Measurements from ENCODE around the gene MLH1. TPM values are rescaled to one million over a fixed set of nuclear protein-coding genes. Genes with fewer than 3 reads are reported as not detected.

Gene MLH1
- 25.8 and 36.3 TPM in 2 replicates for total RNA-seq (2014; rRNA removed; shearing (Covaris generic))
- 27.8 and 28.9 TPM in 2 replicates for polyA plus RNA-seq (2016; fragmentation: Nextera tagmentation; extraction: Ambion mirVana)

GRCh38 chr3:36993326-36994283 lies at the start of gene MLH1:
TSS of gene MLH1 (plus strand) at chr3:36993518. CDS start at chr3:36993548, 30 bp downstream.
- Histone ChIP-seq H3K9me3 (ENCODE audit: low read depth) (no peaks in the 10 kb centered on the region), H3K4me2 (ENCODE audit: unreplicated experiment) (peak within 1 kb of the TSS; percentile 99), H2AFZ (peak within 1 kb of the TSS; percentile 90), H3K27ac (peak within 1 kb of the TSS; percentile 98), H3K9ac (peak within 1 kb of the TSS; percentile 96), H3K27me3 (replicated peaks; ENCODE audit: insufficient read depth) (no peaks in the 10 kb centered on the region), H3K36me3 (ENCODE audit: low read depth) (peaks cover 25% of the 10 kb centered on the region), H4K20me1 (ENCODE audit: insufficient read depth) (peaks cover 6% of the 10 kb centered on the region; the same call in 1 of the 2 replicates), H3K4me3 (peak within 1 kb of the TSS; percentile 97), H3K9me2 (ENCODE audit: insufficient read depth) (no peaks in the 10 kb centered on the region), H3K4me1 (ENCODE audit: insufficient read depth) (peaks cover 37% of the 10 kb centered on the region), H3K79me2 (ENCODE audit: insufficient read depth) (peaks cover 86% of the 10 kb centered on the region), H3F3A (ENCODE audit: insufficient read depth) (peaks cover 17% of the 10 kb centered on the region)
- no peak for TF ChIP-seq EZH2phosphoT487 (IDR thresholded peaks at IDR 0.05; ENCODE audit: insufficient read depth, low read depth)
- in situ Hi-C loops (cut with MboI): no loop called here
- 1% methylated on average over 46 to 47 of the region's 47 CpGs for WGBS, 2 experiments (ENCODE audit: low coverage in 1 of 2, low lambda C conversion rate in 2 of 2, missing lambda C conversion rate in 2 of 2)
- DNase-seq: peak; percentile 96

GRCh38 chr3:36943601-36944000 lies 49.7 kb upstream of the MLH1 start:
- Histone ChIP-seq H3K79me2 (ENCODE audit: insufficient read depth) (no peaks in the 10 kb centered on the region), H3K36me3 (ENCODE audit: low read depth) (no peaks in the 10 kb centered on the region), H2AFZ (peak overlapping the region; percentile 85), H3K9me2 (ENCODE audit: insufficient read depth) (no peaks in the 10 kb centered on the region), H3K4me1 (ENCODE audit: insufficient read depth) (peaks cover 9% of the 10 kb centered on the region; the same call in 1 of the 2 replicates), H4K20me1 (ENCODE audit: insufficient read depth) (no peaks in the 10 kb centered on the region), H3K4me3 (peak overlapping the region; percentile 78), H3K9me3 (ENCODE audit: low read depth) (no peaks in the 10 kb centered on the region), H3K27ac (no peak overlapping the region), H3K27me3 (replicated peaks; ENCODE audit: insufficient read depth) (no peaks in the 10 kb centered on the region), H3K9ac (peak overlapping the region; percentile 80), H3F3A (ENCODE audit: insufficient read depth) (no peaks in the 10 kb centered on the region), H3K4me2 (ENCODE audit: unreplicated experiment) (peak overlapping the region; percentile 85)
- WGBS, 2 experiments (ENCODE audit: low coverage in 1 of 2, low lambda C conversion rate in 2 of 2, missing lambda C conversion rate in 2 of 2): 29 to 33% methylated on average over 10 of the region's 10 CpGs
- DNase-seq: peak; percentile 18
- in situ Hi-C loops (cut with MboI): no loop called here
- no peak for TF ChIP-seq EZH2phosphoT487 (IDR thresholded peaks at IDR 0.05; ENCODE audit: insufficient read depth, low read depth)
- no peak for TF ChIP-seq EZH2 (IDR thresholded peaks at IDR 0.05; ENCODE audit: insufficient read depth, poor library complexity, severe bottlenecking)

GRCh38 chr3:36944012-36944640 lies 49.2 kb upstream of the MLH1 start:
- Histone ChIP-seq H3K4me1 (ENCODE audit: insufficient read depth) (peaks cover 9% of the 10 kb centered on the region; the same call in 1 of the 2 replicates), H2AFZ (peak overlapping the region; percentile 85), H3K4me2 (ENCODE audit: unreplicated experiment) (peak overlapping the region; percentile 85), H3F3A (ENCODE audit: insufficient read depth) (no peaks in the 10 kb centered on the region), H3K27me3 (replicated peaks; ENCODE audit: insufficient read depth) (no peaks in the 10 kb centered on the region), H3K4me3 (peak overlapping the region; percentile 78), H3K27ac (no peak overlapping the region), H3K79me2 (ENCODE audit: insufficient read depth) (no peaks in the 10 kb centered on the region), H3K9me3 (ENCODE audit: low read depth) (no peaks in the 10 kb centered on the region), H3K9ac (peak overlapping the region; percentile 80), H3K9me2 (ENCODE audit: insufficient read depth) (no peaks in the 10 kb centered on the region), H4K20me1 (ENCODE audit: insufficient read depth) (no peaks in the 10 kb centered on the region), H3K36me3 (ENCODE audit: low read depth) (no peaks in the 10 kb centered on the region)
- in situ Hi-C loops (cut with MboI): no loop called here
- 1 to 2% methylated on average over 32 to 49 of the region's 56 CpGs for WGBS, 2 experiments (ENCODE audit: low coverage in 1 of 2, low lambda C conversion rate in 2 of 2, missing lambda C conversion rate in 2 of 2)
- peak; percentile 81 for DNase-seq
- TF ChIP-seq EZH2phosphoT487 (IDR thresholded peaks at IDR 0.05; ENCODE audit: insufficient read depth, low read depth) (no peak), EZH2 (IDR thresholded peaks at IDR 0.05; ENCODE audit: insufficient read depth, poor library complexity, severe bottlenecking) (no peak)

- Histone ChIP-seq H3K79me2 (ENCODE audit: insufficient read depth) (no peaks in the 10 kb centered on the region), H3K9me2 (ENCODE audit: insufficient read depth) (no peaks in the 10 kb centered on the region), H3K4me3 (peak within 1 kb of the TSS; percentile 78), H3K27me3 (replicated peaks; ENCODE audit: insufficient read depth) (no peaks in the 10 kb centered on the region), H4K20me1 (ENCODE audit: insufficient read depth) (no peaks in the 10 kb centered on the region), H3K9ac (peak within 1 kb of the TSS; percentile 80), H3F3A (ENCODE audit: insufficient read depth) (no peaks in the 10 kb centered on the region), H2AFZ (peak within 1 kb of the TSS; percentile 85), H3K36me3 (ENCODE audit: low read depth) (no peaks in the 10 kb centered on the region), H3K27ac (no peak within 1 kb of the TSS), H3K4me1 (ENCODE audit: insufficient read depth) (peaks cover 9% of the 10 kb centered on the region; the same call in 1 of the 2 replicates), H3K4me2 (ENCODE audit: unreplicated experiment) (peak within 1 kb of the TSS; percentile 85), H3K9me3 (ENCODE audit: low read depth) (no peaks in the 10 kb centered on the region)
- WGBS, 2 experiments (ENCODE audit: low coverage in 1 of 2, low lambda C conversion rate in 2 of 2, missing lambda C conversion rate in 2 of 2): 1 to 3% methylated on average over 41 to 44 of the region's 68 CpGs
- DNase-seq: peak; percentile 84
- no peak for TF ChIP-seq EZH2 (IDR thresholded peaks at IDR 0.05; ENCODE audit: insufficient read depth, poor library complexity, severe bottlenecking)
- no peak for TF ChIP-seq EZH2phosphoT487 (IDR thresholded peaks at IDR 0.05; ENCODE audit: insufficient read depth, low read depth)
- in situ Hi-C loops (cut with MboI): no loop called here
These were observed 48.6 kb upstream of the MLH1 start, which contains the start of gene TRANK1 for GRCh38 chr3:36944641-36945270. TSS of gene TRANK1 (minus strand) at chr3:36945054. CDS start at chr3:36944809, 245 bp downstream.

Measured in GM23248 (cell line).